ENCODE data around the gene ABCB9.

ABCB9 gene

GRCh38 chr12:122927756-122928403, 38.4 kb downstream of the ABCB9 start:
- TF ChIP-seq, protein P1, sequence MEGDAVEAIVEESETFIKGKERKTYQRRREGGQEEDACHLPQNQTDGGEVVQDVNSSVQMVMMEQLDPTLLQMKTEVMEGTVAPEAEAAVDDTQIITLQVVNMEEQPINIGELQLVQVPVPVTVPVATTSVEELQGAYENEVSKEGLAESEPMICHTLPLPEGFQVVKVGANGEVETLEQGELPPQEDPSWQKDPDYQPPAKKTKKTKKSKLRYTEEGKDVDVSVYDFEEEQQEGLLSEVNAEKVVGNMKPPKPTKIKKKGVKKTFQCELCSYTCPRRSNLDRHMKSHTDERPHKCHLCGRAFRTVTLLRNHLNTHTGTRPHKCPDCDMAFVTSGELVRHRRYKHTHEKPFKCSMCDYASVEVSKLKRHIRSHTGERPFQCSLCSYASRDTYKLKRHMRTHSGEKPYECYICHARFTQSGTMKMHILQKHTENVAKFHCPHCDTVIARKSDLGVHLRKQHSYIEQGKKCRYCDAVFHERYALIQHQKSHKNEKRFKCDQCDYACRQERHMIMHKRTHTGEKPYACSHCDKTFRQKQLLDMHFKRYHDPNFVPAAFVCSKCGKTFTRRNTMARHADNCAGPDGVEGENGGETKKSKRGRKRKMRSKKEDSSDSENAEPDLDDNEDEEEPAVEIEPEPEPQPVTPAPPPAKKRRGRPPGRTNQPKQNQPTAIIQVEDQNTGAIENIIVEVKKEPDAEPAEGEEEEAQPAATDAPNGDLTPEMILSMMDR (conservative IDR thresholded peaks at IDR 0.05; ENCODE audit: control insufficient read depth, insufficient read depth, low read depth, low read length) = no peak
- no peak for DNase-seq (ENCODE audit: low read depth)
- no peak overlapping the region for H3K4me3 ChIP-seq (ENCODE audit: control insufficient read depth, low read depth, low read length)

GRCh38 chr12:122921917-122922316, 44.3 kb downstream of the ABCB9 start:
- TF ChIP-seq, protein P1 (conservative IDR thresholded peaks at IDR 0.05; ENCODE audit: control insufficient read depth, insufficient read depth, low read depth, low read length) = no peak
- H3K4me3 ChIP-seq (ENCODE audit: control insufficient read depth, low read depth, low read length) = no peak overlapping the region
- DNase-seq (ENCODE audit: low read depth) = no peak

GRCh38 chr12:122920687-122921086, 45.6 kb downstream of the ABCB9 start:
- TF ChIP-seq, protein P1 (conservative IDR thresholded peaks at IDR 0.05; ENCODE audit: control insufficient read depth, insufficient read depth, low read depth, low read length) = no peak
- no peak for DNase-seq (ENCODE audit: low read depth)
- no peak overlapping the region for H3K4me3 ChIP-seq (ENCODE audit: control insufficient read depth, low read depth, low read length)

GRCh38 chr12:122918827-122919226, 47.4 kb downstream of the ABCB9 start:
- TF ChIP-seq, protein P1 (conservative IDR thresholded peaks at IDR 0.05; ENCODE audit: control insufficient read depth, insufficient read depth, low read depth, low read length) = no peak
- no peak overlapping the region for H3K4me3 ChIP-seq (ENCODE audit: control insufficient read depth, low read depth, low read length)
- DNase-seq (ENCODE audit: low read depth) = no peak

DNA sequence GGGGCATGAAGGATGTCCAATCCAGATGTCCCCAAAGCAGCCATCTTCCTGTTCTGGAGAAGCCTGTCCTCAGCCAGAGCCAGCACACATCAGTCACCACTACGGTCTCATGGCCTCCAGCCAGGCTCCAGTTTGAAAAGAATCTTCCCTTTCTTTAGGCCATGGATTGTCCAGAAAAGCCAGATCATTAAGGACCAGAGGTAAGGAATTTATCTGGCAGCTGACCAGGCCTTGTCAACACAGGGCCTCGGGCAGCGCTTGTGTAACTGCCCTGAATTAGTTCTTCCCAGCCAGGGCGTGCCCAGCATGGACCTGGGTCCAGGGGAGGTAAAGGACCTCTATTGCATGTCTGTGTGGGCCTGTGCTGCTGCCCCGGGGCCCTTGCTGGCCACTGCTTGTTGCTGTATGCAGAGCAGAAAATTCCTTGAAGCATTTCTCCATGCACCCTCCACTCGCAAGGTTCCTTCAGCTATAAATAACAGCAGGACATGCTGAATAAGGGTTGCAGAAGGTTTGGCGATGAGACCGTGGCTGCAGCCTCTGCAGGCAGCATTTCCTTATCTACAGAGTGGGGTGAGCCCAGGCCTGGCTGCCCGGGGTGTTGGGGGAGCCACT, 48.6 kb downstream of the ABCB9 start:
- no peak overlapping the region for H3K4me3 ChIP-seq (ENCODE audit: control insufficient read depth, low read depth, low read length)
- TF ChIP-seq, protein P1 (conservative IDR thresholded peaks at IDR 0.05; ENCODE audit: control insufficient read depth, insufficient read depth, low read depth, low read length) = no peak
- DNase-seq (ENCODE audit: low read depth) = peak; percentile 81

DNA sequence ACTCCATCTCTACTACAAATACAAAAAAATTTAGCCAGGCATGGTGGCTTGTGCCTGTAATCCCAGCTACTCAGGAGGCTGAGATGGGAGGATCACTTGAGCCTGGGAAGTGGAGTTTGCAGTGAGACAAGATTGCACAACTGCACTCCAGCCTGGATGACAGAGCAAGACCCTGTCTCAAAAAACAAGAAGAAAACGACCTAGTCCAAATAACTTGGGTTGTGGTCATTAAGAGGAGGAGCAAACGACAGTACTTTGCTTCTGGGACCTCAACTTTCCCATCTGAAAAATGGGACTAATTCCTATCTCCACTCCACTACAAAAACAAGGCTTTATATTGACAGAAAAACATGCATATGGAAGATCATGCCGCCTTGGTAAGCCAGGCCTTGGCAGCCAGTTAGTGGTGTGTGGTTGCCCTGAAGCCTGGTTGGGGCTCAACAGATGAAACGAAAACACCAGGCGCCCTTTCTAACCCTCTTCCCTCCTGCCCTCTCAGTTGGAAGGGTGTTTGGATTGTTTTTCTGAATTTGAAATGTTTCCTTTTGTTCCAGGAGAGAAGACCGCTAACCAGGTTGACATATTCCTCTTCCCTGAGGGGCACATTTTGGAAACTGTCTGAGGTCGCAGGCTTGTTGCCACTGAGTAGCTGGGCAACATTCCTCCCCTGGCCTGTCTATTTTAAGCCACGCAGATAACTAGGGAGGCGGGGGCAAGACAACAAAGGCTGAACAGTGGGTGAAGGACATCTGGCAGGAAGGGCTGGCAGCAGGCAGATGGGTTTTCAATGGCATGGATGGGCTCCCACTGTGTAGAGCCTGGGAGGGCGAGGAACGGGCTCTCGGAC, 56.6 kb downstream of the ABCB9 start:
- TF ChIP-seq, protein P1 (conservative IDR thresholded peaks at IDR 0.05; ENCODE audit: control insufficient read depth, insufficient read depth, low read depth, low read length) = no peak

More for the DNA sequence above, 56.6 kb downstream of the ABCB9 start:
- H3K4me3 ChIP-seq (ENCODE audit: control insufficient read depth, low read depth, low read length) = no peak overlapping the region
- DNase-seq (ENCODE audit: low read depth) = no peak

All from fibroblast of mammary gland (primary cell).